HepG2 (cell line): ENCODE measurements around the gene SUOX. TPM values are rescaled to one million over a fixed set of nuclear protein-coding genes. Genes with fewer than 3 reads are reported as not detected.

Experiments used
- CC2D1A ChIP-seq: sonication (generic); formaldehyde crosslinking; IDR thresholded peaks from 2 replicates; pipeline ENCODE4 v1.8.1; 2023; ENCODE audit warnings: mild to moderate bottlenecking, missing genetic modification reagents
- DR1 ChIP-seq: sonication (generic); formaldehyde crosslinking; IDR thresholded peaks from 2 replicates; pipeline ENCODE4 v1.8.0; 2021; ENCODE audit warnings: mild to moderate bottlenecking, missing genetic modification reagents, inconsistent platforms
- ELF4 ChIP-seq: sonication (generic); formaldehyde crosslinking; IDR thresholded peaks from 2 replicates; pipeline ENCODE4 v1.5.0; 2020; ENCODE audit warnings: missing genetic modification reagents, mild to moderate bottlenecking, moderate library complexity, borderline replicate concordance
- HDAC2 ChIP-seq: sonication (generic); formaldehyde crosslinking; IDR thresholded peaks from 2 replicates; pipeline ENCODE4 v1.4.0; 2020; ENCODE audit warnings: missing genetic modification reagents
- HOXA3 ChIP-seq: sonication (generic); formaldehyde crosslinking; IDR thresholded peaks from 2 replicates; pipeline ENCODE4 v1.5.0; 2020; ENCODE audit warnings: missing genetic modification reagents
- MEF2D ChIP-seq: sonication (generic); formaldehyde crosslinking; IDR thresholded peaks from 2 replicates; pipeline ENCODE4 v1.5.1; 2020; ENCODE audit warnings: mild to moderate bottlenecking, missing genetic modification reagents
- MTA1 ChIP-seq: sonication (generic); formaldehyde crosslinking; IDR thresholded peaks from 2 replicates; pipeline ENCODE4 v1.4.0; 2020; ENCODE audit warnings: missing genetic modification reagents, mild to moderate bottlenecking, borderline replicate concordance
- RNF2 ChIP-seq: fragments of 450-650 bp; conservative IDR thresholded peaks from 2 replicates; pipeline ENCODE4 v1.6.1; 2016; ENCODE audit warnings: low read depth
- THAP9 ChIP-seq: sonication (generic); formaldehyde crosslinking; IDR thresholded peaks from 2 replicates; pipeline ENCODE4; 2020; ENCODE audit warnings: missing genetic modification reagents, mild to moderate bottlenecking, borderline replicate concordance
- ZFP37 ChIP-seq: sonication (generic); formaldehyde crosslinking; IDR thresholded peaks from 2 replicates; pipeline ENCODE4 v1.4.0; 2020; ENCODE audit warnings: missing genetic modification reagents, borderline replicate concordance
- ZMYM3 ChIP-seq: sonication (generic); formaldehyde crosslinking; IDR thresholded peaks from 2 replicates; pipeline ENCODE4 v1.5.1; 2020; ENCODE audit warnings: mild to moderate bottlenecking, missing genetic modification reagents
- ZNF17 ChIP-seq: sonication (generic); formaldehyde crosslinking; IDR thresholded peaks from 2 replicates; pipeline ENCODE4 v1.5.0; 2020; ENCODE audit warnings: mild to moderate bottlenecking, missing genetic modification reagents
- ZNF256 ChIP-seq: sonication (generic); formaldehyde crosslinking; conservative IDR thresholded peaks from 2 replicates; pipeline ENCODE4 v1.4.0; 2020; ENCODE audit warnings: missing genetic modification reagents
- ZNF331 ChIP-seq: sonication (generic); formaldehyde crosslinking; IDR thresholded peaks from 2 replicates; pipeline ENCODE4 v1.4.0; 2020; ENCODE audit warnings: missing genetic modification reagents
- ZNF530 ChIP-seq: sonication (generic); formaldehyde crosslinking; IDR thresholded peaks from 2 replicates; pipeline ENCODE4 v1.5.0; 2020; ENCODE audit warnings: low read depth, mild to moderate bottlenecking, missing genetic modification reagents
- ZNF839 ChIP-seq: sonication (generic); formaldehyde crosslinking; IDR thresholded peaks from 2 replicates; pipeline ENCODE4 v1.4.0; 2020; ENCODE audit warnings: missing genetic modification reagents, mild to moderate bottlenecking, borderline replicate concordance
- polyA plus RNA-seq, 8 experiments: library from polyadenylated mRNA; depleted of rRNA in 3 of 8; stranded (reverse) in 7 of 8; unstranded in 1 of 8; fragments of >200 nt; fragmentation: Illumina TruSeq in 4 of 8; extraction: Trizol in 4 of 8; gene quantifications; 2 replicates each; pipeline versions ENCODE4 v1.2.1 to v1.2.3, GENCODE V29; 2011 to 2016; ENCODE audit warnings: low read depth in 4 of 8, missing spikeins in 1 of 8, mixed read lengths in 1 of 8; ENCODE audit not compliant: insufficient read depth in 1 of 8
- total RNA-seq, 5 experiments: library from RNA; depleted of rRNA; stranded (reverse); fragments of >200 nt; fragmentation: Illumina TruSeq; extraction: Trizol; gene quantifications; 2 replicates each; pipeline ENCODE4 v1.2.3, GENCODE V29; 2016; ENCODE audit warnings: low read depth in 1 of 5
- TF ChIP-seq, protein P1 (sequence below): sonication (generic); formaldehyde crosslinking; IDR thresholded peaks from 2 replicates; pipeline ENCODE4 v1.4.0; 2020; ENCODE audit warnings: mild to moderate bottlenecking, missing genetic modification reagents, borderline replicate concordance
- TF ChIP-seq, protein P2 (sequence below): sonication (generic); formaldehyde crosslinking; IDR thresholded peaks from 2 replicates; pipeline ENCODE4 v1.5.1; 2020; ENCODE audit warnings: missing genetic modification reagents, mild to moderate bottlenecking, borderline replicate concordance

The SUOX gene
- total and polyA plus RNA-seq, 2 of the 13 experiments (the other 11 are each of a cell fraction or from before 2014, with no cell fraction given): 23.9 to 25.9 TPM

DNA sequence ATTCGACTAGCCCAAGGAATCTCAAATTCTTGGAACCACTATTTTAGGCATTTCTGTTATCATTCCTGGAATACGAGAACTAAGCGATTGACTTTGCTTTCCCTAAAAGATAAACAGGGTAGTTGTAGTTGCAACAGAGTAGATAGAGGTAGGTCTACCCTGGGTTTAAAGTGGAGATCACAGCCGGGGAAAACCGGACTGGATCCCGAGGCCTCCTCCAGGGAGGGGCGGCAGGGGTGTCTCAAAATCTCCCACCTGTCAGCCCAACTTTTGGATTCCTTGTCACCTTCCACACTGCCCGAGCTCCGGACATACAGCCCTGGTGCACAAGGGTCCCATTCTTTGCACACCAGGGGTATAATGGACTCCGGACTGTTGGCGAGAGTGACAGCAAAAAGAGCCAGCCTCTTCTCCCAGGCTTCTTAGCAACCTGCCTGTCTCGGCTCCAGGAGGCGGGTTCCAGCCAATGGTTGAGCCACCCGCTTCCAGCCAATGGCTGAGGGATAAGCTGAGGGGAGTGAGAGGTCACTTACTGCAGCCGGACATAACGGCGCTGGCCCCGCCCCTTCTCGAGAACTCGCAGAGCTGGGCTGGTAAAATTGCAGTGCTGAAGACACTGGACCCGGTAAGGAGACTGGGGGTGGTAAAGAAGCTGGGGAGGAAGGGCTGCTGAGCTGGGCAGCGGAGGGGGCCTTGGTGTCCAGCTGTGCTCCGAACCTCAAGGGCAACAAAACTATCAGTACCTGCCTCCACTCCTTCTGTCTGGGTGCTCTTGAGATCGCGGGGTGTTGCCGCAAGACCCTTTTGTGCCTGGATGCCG, at the start of gene SUOX (continued):
- TF ChIP-seq MTA1 (CRISPR knock-in tag): no peak
- TF ChIP-seq, protein P1, sequence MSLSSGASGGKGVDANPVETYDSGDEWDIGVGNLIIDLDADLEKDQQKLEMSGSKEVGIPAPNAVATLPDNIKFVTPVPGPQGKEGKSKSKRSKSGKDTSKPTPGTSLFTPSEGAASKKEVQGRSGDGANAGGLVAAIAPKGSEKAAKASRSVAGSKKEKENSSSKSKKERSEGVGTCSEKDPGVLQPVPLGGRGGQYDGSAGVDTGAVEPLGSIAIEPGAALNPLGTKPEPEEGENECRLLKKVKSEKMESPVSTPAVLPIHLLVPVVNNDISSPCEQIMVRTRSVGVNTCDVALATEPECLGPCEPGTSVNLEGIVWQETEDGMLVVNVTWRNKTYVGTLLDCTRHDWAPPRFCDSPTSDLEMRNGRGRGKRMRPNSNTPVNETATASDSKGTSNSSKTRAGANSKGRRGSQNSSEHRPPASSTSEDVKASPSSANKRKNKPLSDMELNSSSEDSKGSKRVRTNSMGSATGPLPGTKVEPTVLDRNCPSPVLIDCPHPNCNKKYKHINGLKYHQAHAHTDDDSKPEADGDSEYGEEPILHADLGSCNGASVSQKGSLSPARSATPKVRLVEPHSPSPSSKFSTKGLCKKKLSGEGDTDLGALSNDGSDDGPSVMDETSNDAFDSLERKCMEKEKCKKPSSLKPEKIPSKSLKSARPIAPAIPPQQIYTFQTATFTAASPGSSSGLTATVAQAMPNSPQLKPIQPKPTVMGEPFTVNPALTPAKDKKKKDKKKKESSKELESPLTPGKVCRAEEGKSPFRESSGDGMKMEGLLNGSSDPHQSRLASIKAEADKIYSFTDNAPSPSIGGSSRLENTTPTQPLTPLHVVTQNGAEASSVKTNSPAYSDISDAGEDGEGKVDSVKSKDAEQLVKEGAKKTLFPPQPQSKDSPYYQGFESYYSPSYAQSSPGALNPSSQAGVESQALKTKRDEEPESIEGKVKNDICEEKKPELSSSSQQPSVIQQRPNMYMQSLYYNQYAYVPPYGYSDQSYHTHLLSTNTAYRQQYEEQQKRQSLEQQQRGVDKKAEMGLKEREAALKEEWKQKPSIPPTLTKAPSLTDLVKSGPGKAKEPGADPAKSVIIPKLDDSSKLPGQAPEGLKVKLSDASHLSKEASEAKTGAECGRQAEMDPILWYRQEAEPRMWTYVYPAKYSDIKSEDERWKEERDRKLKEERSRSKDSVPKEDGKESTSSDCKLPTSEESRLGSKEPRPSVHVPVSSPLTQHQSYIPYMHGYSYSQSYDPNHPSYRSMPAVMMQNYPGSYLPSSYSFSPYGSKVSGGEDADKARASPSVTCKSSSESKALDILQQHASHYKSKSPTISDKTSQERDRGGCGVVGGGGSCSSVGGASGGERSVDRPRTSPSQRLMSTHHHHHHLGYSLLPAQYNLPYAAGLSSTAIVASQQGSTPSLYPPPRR (CRISPR knock-in tag): no peak; the same call in 1 of the 2 replicates
- peak; percentile 7; the same call in 1 of the 2 replicates for TF ChIP-seq ELF4
- TF ChIP-seq HDAC2: 0 out of 2 replicates have a peak, but pooled peaks have one; percentile 27
- no peak for TF ChIP-seq ZNF17
- peak; percentile 52; the same call in 1 of the 2 replicates for TF ChIP-seq HOXA3 (CRISPR knock-in tag)
- TF ChIP-seq, protein P2, sequence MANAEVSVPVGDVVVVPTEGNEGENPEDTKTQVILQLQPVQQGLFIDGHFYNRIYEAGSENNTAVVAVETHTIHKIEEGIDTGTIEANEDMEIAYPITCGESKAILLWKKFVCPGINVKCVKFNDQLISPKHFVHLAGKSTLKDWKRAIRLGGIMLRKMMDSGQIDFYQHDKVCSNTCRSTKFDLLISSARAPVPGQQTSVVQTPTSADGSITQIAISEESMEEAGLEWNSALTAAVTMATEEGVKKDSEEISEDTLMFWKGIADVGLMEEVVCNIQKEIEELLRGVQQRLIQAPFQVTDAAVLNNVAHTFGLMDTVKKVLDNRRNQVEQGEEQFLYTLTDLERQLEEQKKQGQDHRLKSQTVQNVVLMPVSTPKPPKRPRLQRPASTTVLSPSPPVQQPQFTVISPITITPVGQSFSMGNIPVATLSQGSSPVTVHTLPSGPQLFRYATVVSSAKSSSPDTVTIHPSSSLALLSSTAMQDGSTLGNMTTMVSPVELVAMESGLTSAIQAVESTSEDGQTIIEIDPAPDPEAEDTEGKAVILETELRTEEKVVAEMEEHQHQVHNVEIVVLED (CRISPR knock-in tag): peak; percentile 61; the same call in 1 of the 2 replicates
- no peak for TF ChIP-seq ZNF530
- no peak for TF ChIP-seq CC2D1A (CRISPR knock-in tag)
- TF ChIP-seq DR1 (CRISPR knock-in tag): peak; percentile 89
- TF ChIP-seq ZMYM3 (CRISPR knock-in tag): no peak
- TF ChIP-seq ZNF256 (CRISPR knock-in tag): 0 out of 2 replicates have a peak, but pooled peaks have one; percentile 23
- no peak; the same call in 1 of the 2 replicates for TF ChIP-seq ZNF331 (CRISPR knock-in tag)
- TF ChIP-seq RNF2: no peak
- TF ChIP-seq ZFP37 (CRISPR knock-in tag): 0 out of 2 replicates have a peak, but pooled peaks have one; percentile 27
- no peak for TF ChIP-seq ZNF839 (CRISPR knock-in tag)
- peak; percentile 48; the same call in 1 of the 2 replicates for TF ChIP-seq MEF2D
- no peak for TF ChIP-seq THAP9 (CRISPR knock-in tag)
